ENCODE results near the gene UGT1A9. TPM values are rescaled to one million over a fixed set of nuclear protein-coding genes. Genes with fewer than 3 reads are reported as not detected.
A peak's percentile ranks its signal among the peaks of the same experiment; 100 is the strongest.
"Not testable (repeated sequence)": the region's sequence is repeated elsewhere in the genome, so short reads cannot be mapped to it uniquely, and the experiment has no call there.

Gene UGT1A9
- total RNA-seq, 4 donors from 2014 or later, result not detected

- peak; percentile 72 for ATAC-seq (ENCODE audit: low FRiP score)
- TF ChIP-seq, protein P1, sequence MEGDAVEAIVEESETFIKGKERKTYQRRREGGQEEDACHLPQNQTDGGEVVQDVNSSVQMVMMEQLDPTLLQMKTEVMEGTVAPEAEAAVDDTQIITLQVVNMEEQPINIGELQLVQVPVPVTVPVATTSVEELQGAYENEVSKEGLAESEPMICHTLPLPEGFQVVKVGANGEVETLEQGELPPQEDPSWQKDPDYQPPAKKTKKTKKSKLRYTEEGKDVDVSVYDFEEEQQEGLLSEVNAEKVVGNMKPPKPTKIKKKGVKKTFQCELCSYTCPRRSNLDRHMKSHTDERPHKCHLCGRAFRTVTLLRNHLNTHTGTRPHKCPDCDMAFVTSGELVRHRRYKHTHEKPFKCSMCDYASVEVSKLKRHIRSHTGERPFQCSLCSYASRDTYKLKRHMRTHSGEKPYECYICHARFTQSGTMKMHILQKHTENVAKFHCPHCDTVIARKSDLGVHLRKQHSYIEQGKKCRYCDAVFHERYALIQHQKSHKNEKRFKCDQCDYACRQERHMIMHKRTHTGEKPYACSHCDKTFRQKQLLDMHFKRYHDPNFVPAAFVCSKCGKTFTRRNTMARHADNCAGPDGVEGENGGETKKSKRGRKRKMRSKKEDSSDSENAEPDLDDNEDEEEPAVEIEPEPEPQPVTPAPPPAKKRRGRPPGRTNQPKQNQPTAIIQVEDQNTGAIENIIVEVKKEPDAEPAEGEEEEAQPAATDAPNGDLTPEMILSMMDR (IDR thresholded peaks at IDR 0.05), result peak in 1 of 3 donors; percentile 7
- peak; percentile 70 for DNase-seq (ENCODE audit: low spot score)
Observed at GRCh38 chr2:233711312-233712008, 39.8 kb downstream of the UGT1A9 start.

DNA sequence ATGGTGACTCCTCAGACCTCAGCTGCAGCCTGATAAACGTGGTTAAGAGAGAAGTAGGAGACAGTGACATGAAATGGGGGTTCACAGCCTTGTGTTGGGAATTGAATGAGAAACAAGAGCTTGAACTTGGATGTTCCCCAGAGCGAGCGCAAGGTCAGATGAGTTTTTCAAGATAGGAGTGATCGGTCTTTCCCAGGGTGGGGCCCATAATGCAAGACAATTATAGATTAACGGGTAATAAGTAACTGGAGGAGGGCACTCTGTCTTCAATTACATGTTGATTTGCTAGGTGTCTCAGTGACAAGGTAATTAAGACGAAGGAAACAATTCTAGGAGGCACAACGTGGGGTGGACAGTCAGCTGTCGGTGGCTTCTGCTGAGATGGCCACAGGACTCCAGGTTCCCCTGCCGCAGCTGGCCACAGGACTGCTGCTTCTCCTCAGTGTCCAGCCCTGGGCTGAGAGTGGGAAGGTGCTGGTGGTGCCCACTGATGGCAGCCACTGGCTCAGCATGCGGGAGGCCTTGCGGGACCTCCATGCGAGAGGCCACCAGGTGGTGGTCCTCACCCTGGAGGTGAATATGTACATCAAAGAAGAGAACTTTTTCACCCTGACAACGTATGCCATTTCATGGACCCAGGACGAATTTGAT lies 41.0 kb downstream of the UGT1A9 start, which contains the start of gene UGT1A5:
Gene UGT1A5 (plus strand): TSS at position 297 of the 651 bp plus-strand sequence. CDS start 85 bp downstream, at position 382.
- TF ChIP-seq, protein P1 (IDR thresholded peaks at IDR 0.05), result no peak
- DNase-seq (ENCODE audit: low spot score) (no peak), ATAC-seq (ENCODE audit: low FRiP score) (no peak)

- DNase-seq (ENCODE audit: low spot score) (no peak), ATAC-seq (ENCODE audit: low FRiP score) (no peak)
- TF ChIP-seq, protein P1 (IDR thresholded peaks at IDR 0.05), result no peak
Observed at GRCh38 chr2:233713262-233713615, 41.5 kb downstream of the UGT1A9 start.

GRCh38 chr2:233714121-233714520 lies 42.4 kb downstream of the UGT1A9 start:
- ATAC-seq (ENCODE audit: low FRiP score) (no peak), DNase-seq (ENCODE audit: low spot score) (no peak)
- TF ChIP-seq, protein P1 (IDR thresholded peaks at IDR 0.05), result no peak

DNA sequence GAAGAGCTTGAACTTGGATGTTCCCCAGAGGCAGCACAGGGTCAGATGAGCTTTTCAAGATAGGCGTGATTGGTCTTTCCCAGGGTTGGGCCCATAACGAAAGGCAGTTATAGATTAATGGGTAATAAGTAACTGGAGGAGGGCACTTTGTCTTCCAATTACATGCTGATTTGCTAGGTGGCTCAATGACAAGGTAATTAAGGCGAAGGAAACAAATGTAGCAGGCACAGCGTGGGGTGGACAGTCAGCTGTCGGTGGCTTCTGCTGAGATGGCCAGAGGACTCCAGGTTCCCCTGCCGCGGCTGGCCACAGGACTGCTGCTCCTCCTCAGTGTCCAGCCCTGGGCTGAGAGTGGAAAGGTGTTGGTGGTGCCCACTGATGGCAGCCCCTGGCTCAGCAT lies 46.9 kb downstream of the UGT1A9 start, which contains the start of gene UGT1A4:
Gene UGT1A4 (plus strand): TSS at position 185 of the 400 bp plus-strand sequence. CDS start 85 bp downstream, at position 270.
- ATAC-seq (ENCODE audit: low FRiP score) (no peak), DNase-seq (ENCODE audit: low spot score) (no peak)
- TF ChIP-seq, protein P1 (IDR thresholded peaks at IDR 0.05), result no peak

- ATAC-seq (ENCODE audit: low FRiP score) (no peak), DNase-seq (ENCODE audit: low spot score) (no peak)
- TF ChIP-seq, protein P1 (IDR thresholded peaks at IDR 0.05), result no peak
Observed at GRCh38 chr2:233728723-233729301, 57.1 kb downstream of the UGT1A9 start, which contains the start of gene UGT1A3. UGT1A3 (plus strand) TSS chr2:233729042; CDS start chr2:233729127, 85 bp downstream.

GRCh38 chr2:233736868-233737653 lies 65.4 kb downstream of the UGT1A9 start:
- not testable (repeated sequence) for ATAC-seq (ENCODE audit: low FRiP score); DNase-seq (ENCODE audit: low spot score)

Measured in omental fat pad (tissue), 4 donors.